GM23248 (cell line): ENCODE data around the gene ZNF22.

Experiments used
- EZH2 ChIP-seq: fragments of 200-600 bp; sonication (generic); IDR thresholded peaks from 2 replicates; pipeline ENCODE4 v1.6.1; 2018; ENCODE audit warnings: antibody characterized with exemption, mild to moderate bottlenecking; ENCODE audit not compliant: insufficient read depth, poor library complexity, severe bottlenecking
- EZH2phosphoT487 ChIP-seq: fragments of 200-600 bp; sonication (generic); IDR thresholded peaks from 2 replicates; pipeline ENCODE4 v1.6.1; 2018; ENCODE audit warnings: antibody characterized with exemption, moderate library complexity, mild to moderate bottlenecking, low read depth; ENCODE audit not compliant: insufficient read depth

DNA sequence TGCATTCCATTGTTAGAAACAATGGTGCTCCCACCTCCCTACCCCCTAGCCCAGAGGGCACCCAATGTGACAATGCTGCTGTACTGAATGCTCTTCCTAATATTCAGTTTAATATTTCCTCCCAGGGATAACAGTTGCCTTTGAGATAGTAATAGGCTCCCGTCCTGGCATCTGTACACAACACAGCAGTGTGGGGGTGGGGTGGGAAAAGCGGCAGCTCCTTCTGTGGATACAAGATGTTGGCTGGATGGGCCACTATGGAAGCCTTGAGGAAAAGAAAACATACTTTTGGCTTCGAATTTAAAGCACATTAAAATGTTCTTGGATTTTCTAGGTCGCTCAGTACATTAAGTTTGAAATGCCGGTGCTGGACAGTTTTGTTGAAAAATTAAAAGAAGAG lies 9.2 kb upstream of the ZNF22 start:
- no peak for TF ChIP-seq EZH2phosphoT487
- TF ChIP-seq EZH2, result no peak
